ENCODE results near the gene ASAP2.

DNA sequence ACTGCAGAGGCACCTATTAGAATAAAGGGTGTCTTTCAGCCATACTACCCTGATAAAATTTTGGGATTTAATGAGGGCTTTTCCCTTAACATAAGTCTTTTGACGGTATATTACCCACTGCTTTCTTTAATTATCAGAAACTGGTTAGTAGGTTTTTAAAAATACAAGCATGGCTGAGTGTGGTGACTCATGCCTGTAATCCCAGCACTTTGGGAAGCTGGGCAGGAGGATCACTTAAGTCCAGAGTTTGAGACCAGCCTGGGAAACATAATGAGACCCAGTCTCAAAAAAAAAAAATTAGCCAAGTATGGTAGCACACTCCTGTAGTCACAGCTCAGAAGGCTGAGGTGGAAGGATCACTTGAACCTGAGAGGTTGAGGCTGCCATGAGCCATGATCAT is 232.9 kb downstream of the ASAP2 start:
- TF ChIP-seq CTCF (IDR thresholded peaks at IDR 0.05; ENCODE audit: insufficient read depth, low read length) (no peak), POLR2AphosphoS5 (IDR thresholded peaks at IDR 0.05; ENCODE audit: low read depth) (no peak)
